Choroid plexus epithelial cell (primary cell): Measurements from ENCODE around the gene PUS7.
"Not testable (repeated sequence)": the region's sequence is repeated elsewhere in the genome, so short reads cannot be mapped to it uniquely, and the experiment has no call there.

ENCODE experiments used
- DNase-seq: peaks from one replicate; pipeline ENCODE4 v3.0.0-alpha.2; 2010; ENCODE audit warnings: low read depth
- H3K4me3 ChIP-seq: 2 replicates; pipeline ENCODE4 v1.5.1; 2011; ENCODE audit warnings: low read depth, mild to moderate bottlenecking, control low read depth, low read length, moderate library complexity
- CTCF ChIP-seq: conservative IDR thresholded peaks from 2 replicates; pipeline ENCODE4 v1.5.1; 2011; ENCODE audit warnings: low read depth, mild to moderate bottlenecking, control low read depth, inconsistent platforms, low read length, moderate library complexity

Gene PUS7

GRCh38 chr7:105521027-105521716 lies 899 bp downstream of the PUS7 start:
- peak; percentile 59 for DNase-seq
- no peak for TF ChIP-seq CTCF
- peak overlapping the region; percentile 84 for H3K4me3 ChIP-seq

- DNase-seq, H3K4me3 ChIP-seq: not testable (repeated sequence)
These were observed 1.5 kb downstream of the PUS7 start for GRCh38 chr7:105520620-105521019.

- TF ChIP-seq CTCF, result no peak
- DNase-seq, result no peak
- H3K4me3 ChIP-seq, result no peak overlapping the region
These were observed 2.7 kb downstream of the PUS7 start for GRCh38 chr7:105519353-105519752.

- not testable (repeated sequence) for DNase-seq, H3K4me3 ChIP-seq
These were observed 6.5 kb downstream of the PUS7 start for GRCh38 chr7:105515610-105516009.

- H3K4me3 ChIP-seq, result no peak overlapping the region
- no peak for TF ChIP-seq CTCF
- DNase-seq, result no peak
These were observed 9.0 kb downstream of the PUS7 start for GRCh38 chr7:105512926-105513526.

- H3K4me3 ChIP-seq, result no peak overlapping the region
- no peak for DNase-seq
- no peak for TF ChIP-seq CTCF
These were observed 9.7 kb downstream of the PUS7 start for GRCh38 chr7:105512415-105512814.

GRCh38 chr7:105502173-105502572 lies 19.9 kb downstream of the PUS7 start:
- no peak for TF ChIP-seq CTCF
- DNase-seq, result no peak
- H3K4me3 ChIP-seq, result no peak overlapping the region

GRCh38 chr7:105497016-105497415 lies 25.1 kb downstream of the PUS7 start:
- DNase-seq, result no peak
- no peak for TF ChIP-seq CTCF
- H3K4me3 ChIP-seq, result no peak overlapping the region
